Neuronal stem cell (in vitro differentiated cells): ENCODE data around the gene PCDH12.

Source experiments
- DNase-seq: peaks from one replicate; pipeline ENCODE4 v3.0.0-alpha.2; 2013; ENCODE audit warnings: low spot score
- H2AFZ ChIP-seq: one replicate; pipeline ENCODE4 v1.6.1; 2013; ENCODE audit warnings: mild to moderate bottlenecking, low read length, inconsistent platforms
- H2AK5ac ChIP-seq: 2 replicates; pipeline ENCODE4 v1.6.1; 2013; ENCODE audit warnings: low read depth, mild to moderate bottlenecking, inconsistent platforms, low read length, moderate library complexity, mixed read lengths
- H2BK120ac ChIP-seq: 2 replicates; pipeline ENCODE4 v1.6.1; 2013; ENCODE audit warnings: low read depth, mild to moderate bottlenecking, inconsistent platforms, low read length, moderate library complexity, mixed read lengths
- H2BK12ac ChIP-seq: one replicate; pipeline ENCODE4 v1.6.1; 2013; ENCODE audit warnings: low read length, inconsistent platforms
- H2BK15ac ChIP-seq: 2 replicates; pipeline ENCODE4 v1.6.1; 2013; ENCODE audit warnings: mild to moderate bottlenecking, low read length, inconsistent platforms, mixed read lengths
- H2BK5ac ChIP-seq: one replicate; pipeline ENCODE4 v1.6.1; 2013; ENCODE audit warnings: inconsistent platforms, mild to moderate bottlenecking, low read length, moderate library complexity
- H3K14ac ChIP-seq: one replicate; pipeline ENCODE4 v1.6.1; 2013; ENCODE audit warnings: low read length, inconsistent platforms
- H3K18ac ChIP-seq: 2 replicates; pipeline ENCODE4 v1.6.1; 2013; ENCODE audit warnings: low read length, inconsistent platforms
- H3K23ac ChIP-seq: 2 replicates; pipeline ENCODE4 v1.6.1; 2013; ENCODE audit warnings: low read depth, mild to moderate bottlenecking, mixed read lengths, low read length, inconsistent platforms; ENCODE audit not compliant: poor library complexity
- H3K27ac ChIP-seq: replicated peaks from 3 replicates; pipeline ENCODE4 v1.5.1; 2013; ENCODE audit warnings: low read length, inconsistent platforms
- H3K27me3 ChIP-seq, 3 experiments: 2 replicates each; pipeline ENCODE4 v1.6.1; 2013; ENCODE audit warnings: low read length in 3 of 3, mild to moderate bottlenecking in 2 of 3, inconsistent platforms in 1 of 3, low read depth in 1 of 3, mixed read lengths in 1 of 3, moderate library complexity in 1 of 3; ENCODE audit not compliant: control insufficient read depth in 3 of 3, insufficient read depth in 3 of 3
- H3K36me3 ChIP-seq, 2 donors: replicated peaks in 1 of 2; 2 replicates each; pipeline ENCODE4 v1.6.1; 2013; ENCODE audit warnings: low read length in 2 of 2; ENCODE audit not compliant: control insufficient read depth in 2 of 2, insufficient read depth in 2 of 2
- H3K4ac ChIP-seq: 2 replicates; pipeline ENCODE4 v1.6.1; 2013; ENCODE audit warnings: inconsistent platforms, mild to moderate bottlenecking, low read length, moderate library complexity
- H3K4me1 ChIP-seq, 2 donors: 1 replicate in 1 of 2; 2 replicates in 1 of 2; pipeline ENCODE4 v1.6.1; 2013; ENCODE audit warnings: low read length in 2 of 2, low read depth in 1 of 2; ENCODE audit not compliant: control insufficient read depth in 2 of 2, insufficient read depth in 1 of 2
- H3K4me2 ChIP-seq: one replicate; pipeline ENCODE4 v1.6.1; 2013; ENCODE audit warnings: mild to moderate bottlenecking, low read length, inconsistent platforms; ENCODE audit not compliant: insufficient read depth, poor library complexity, severe bottlenecking
- H3K4me3 ChIP-seq, 2 donors: 2 replicates each; pipeline ENCODE4 v1.5.1; 2013; ENCODE audit warnings: low read length in 2 of 2, mild to moderate bottlenecking in 2 of 2, inconsistent platforms in 1 of 2, moderate library complexity in 1 of 2
- H3K79me1 ChIP-seq: one replicate; pipeline ENCODE4 v1.6.1; 2013; ENCODE audit warnings: low read depth, mild to moderate bottlenecking, inconsistent platforms, low read length, moderate library complexity
- H3K9ac ChIP-seq: one replicate; pipeline ENCODE4 v1.6.1; 2013; ENCODE audit warnings: mild to moderate bottlenecking, low read depth, low read length, inconsistent platforms; ENCODE audit not compliant: poor library complexity
- H3K9me3 ChIP-seq, 2 donors: replicated peaks in 1 of 2; 2 replicates each; pipeline versions ENCODE3 to v1.6.1; 2013; ENCODE audit warnings: low read length in 2 of 2, mild to moderate bottlenecking in 2 of 2, inconsistent platforms in 1 of 2, low read depth in 1 of 2, mixed read lengths in 1 of 2, moderate library complexity in 1 of 2; ENCODE audit not compliant: control insufficient read depth in 2 of 2, insufficient read depth in 1 of 2
- H4K8ac ChIP-seq: one replicate; pipeline ENCODE4 v1.6.1; 2013; ENCODE audit warnings: low read depth, mild to moderate bottlenecking, inconsistent platforms, low read length, moderate library complexity
- H4K91ac ChIP-seq: one replicate; pipeline ENCODE4 v1.6.1; 2013; ENCODE audit warnings: low read length, low read depth, mild to moderate bottlenecking, inconsistent platforms; ENCODE audit not compliant: poor library complexity
- WGBS, 2 donors: extraction: QIAGEN DNeasy Blood & Tissue Kit; methylation state at CpG; one replicate each; pipeline ENCODE4 v1.1.7; 2013; ENCODE audit warnings: missing lambda C conversion rate in 2 of 2, mixed read lengths in 1 of 2; ENCODE audit not compliant: insufficient read length in 2 of 2, insufficient replicate concordance in 1 of 2; ENCODE audit errors: extremely low coverage in 2 of 2; 5-methylcytosine and 5-hydroxymethylcytosine counted together

Gene PCDH12

GRCh38 chr5:141949511-141949910 is 8.5 kb downstream of the PCDH12 start:
- Histone ChIP-seq H4K91ac (no peak overlapping the region), H3K4me2 (no peak overlapping the region), H3K4me3 (no peak overlapping the region), H4K8ac (no peak overlapping the region), H3K4me1 (peaks cover 7% of the 10 kb centered on the region in 2 donors), H3K4ac (no peak overlapping the region), H3K14ac (no peak overlapping the region), H3K9ac (no peak overlapping the region), H3K79me1 (no peaks in the 10 kb centered on the region), H2BK120ac (no peak overlapping the region), H3K27ac (no peak overlapping the region), H3K36me3 (no peaks in the 10 kb centered on the region), H2BK12ac (no peak overlapping the region), H2BK15ac (no peak overlapping the region), H3K18ac (no peak overlapping the region), H2AK5ac (no peak overlapping the region), H3K27me3 (no peaks in the 10 kb centered on the region), H3K23ac (no peak overlapping the region), H2BK5ac (no peak overlapping the region), H3K9me3 (no peaks in the 10 kb centered on the region), H2AFZ (no peak overlapping the region)
- WGBS, 2 donors = no CpG with 5 or more reads among the region's 2 CpGs
- no peak for DNase-seq

- no peak overlapping the region for H3K23ac ChIP-seq
- H3K4me3 ChIP-seq = no peak overlapping the region
- no peak overlapping the region for H2BK5ac ChIP-seq
- H4K91ac ChIP-seq = no peak overlapping the region
- H3K14ac ChIP-seq = no peak overlapping the region
- H3K9ac ChIP-seq = no peak overlapping the region
- H3K27ac ChIP-seq = no peak overlapping the region
- H3K4me2 ChIP-seq = no peak overlapping the region
- H3K27me3 ChIP-seq = no peaks in the 10 kb centered on the region
- H4K8ac ChIP-seq = no peak overlapping the region
- H2AFZ ChIP-seq = no peak overlapping the region
- H3K9me3 ChIP-seq = no peaks in the 10 kb centered on the region
- no peaks in the 10 kb centered on the region for H3K36me3 ChIP-seq
- H3K4me1 ChIP-seq = peaks cover 7% of the 10 kb centered on the region in 2 donors
- H3K4ac ChIP-seq = no peak overlapping the region
- no peak overlapping the region for H2BK120ac ChIP-seq
- H2BK12ac ChIP-seq = no peak overlapping the region
- H3K18ac ChIP-seq = no peak overlapping the region
- H3K79me1 ChIP-seq = no peaks in the 10 kb centered on the region
- no peak for DNase-seq
- no peak overlapping the region for H2BK15ac ChIP-seq
- no peak overlapping the region for H2AK5ac ChIP-seq
- WGBS, 2 donors = no CpG with 5 or more reads among the region's 2 CpGs
Measured at GRCh38 chr5:141948812-141949211, 9.2 kb downstream of the PCDH12 start.

GRCh38 chr5:141947316-141947715 is 10.7 kb downstream of the PCDH12 start:
- peaks cover 7% of the 10 kb centered on the region in 2 donors for H3K4me1 ChIP-seq
- no peaks in the 10 kb centered on the region for H3K27me3 ChIP-seq
- H3K4me3 ChIP-seq = no peak overlapping the region
- H3K18ac ChIP-seq = no peak overlapping the region
- H3K23ac ChIP-seq = no peak overlapping the region
- no peak overlapping the region for H2AFZ ChIP-seq
- no peaks in the 10 kb centered on the region for H3K9me3 ChIP-seq
- H3K14ac ChIP-seq = no peak overlapping the region
- no peaks in the 10 kb centered on the region for H3K79me1 ChIP-seq
- no peak for DNase-seq
- no peak overlapping the region for H4K8ac ChIP-seq
- no peaks in the 10 kb centered on the region for H3K36me3 ChIP-seq
- H2AK5ac ChIP-seq = no peak overlapping the region
- no peak overlapping the region for H2BK120ac ChIP-seq
- no peak overlapping the region for H3K27ac ChIP-seq
- no peak overlapping the region for H4K91ac ChIP-seq
- H3K4me2 ChIP-seq = no peak overlapping the region
- H2BK12ac ChIP-seq = no peak overlapping the region
- no peak overlapping the region for H3K4ac ChIP-seq
- H2BK15ac ChIP-seq = no peak overlapping the region
- no peak overlapping the region for H3K9ac ChIP-seq
- WGBS, 2 donors = no CpG with 5 or more reads among the region's 4 CpGs
- H2BK5ac ChIP-seq = no peak overlapping the region

GRCh38 chr5:141945511-141946051 is 12.4 kb downstream of the PCDH12 start:
- no peaks in the 10 kb centered on the region for H3K9me3 ChIP-seq
- no peak overlapping the region for H3K4me3 ChIP-seq
- H3K14ac ChIP-seq = peak overlapping the region; percentile 66
- H4K8ac ChIP-seq = peak overlapping the region; percentile 88
- peak overlapping the region; percentile 89 for H2BK5ac ChIP-seq
- H3K9ac ChIP-seq = peak overlapping the region; percentile 61
- DNase-seq = no peak
- H2BK15ac ChIP-seq = peak overlapping the region; percentile 20
- peak overlapping the region; percentile 91 for H3K18ac ChIP-seq
- peaks cover under 1 to 9% of the 10 kb centered on the region in 2 donors for H3K36me3 ChIP-seq
- WGBS, 2 donors = no CpG with 5 or more reads among the region's 25 CpGs
- no peak overlapping the region for H2BK120ac ChIP-seq
- no peaks in the 10 kb centered on the region for H3K27me3 ChIP-seq
- H2BK12ac ChIP-seq = no peak overlapping the region
- no peak overlapping the region for H4K91ac ChIP-seq
- no peaks in the 10 kb centered on the region for H3K79me1 ChIP-seq
- H3K4me1 ChIP-seq = peaks cover 7% of the 10 kb centered on the region in 2 donors
- H2AK5ac ChIP-seq = peak overlapping the region; percentile 50
- H2AFZ ChIP-seq = peak overlapping the region; percentile 49
- peak overlapping the region; percentile 81 for H3K23ac ChIP-seq
- H3K4ac ChIP-seq = no peak overlapping the region
- H3K4me2 ChIP-seq = no peak overlapping the region
- no peak overlapping the region for H3K27ac ChIP-seq
